Transverse colon (tissue), 4 donors: Measurements from ENCODE around the gene BIRC7. TPM values are rescaled to one million over a fixed set of nuclear protein-coding genes. Genes with fewer than 3 reads are reported as not detected.

Experiments used
- DNase-seq: peaks from one replicate; pipeline ENCODE4 v3.0.0-alpha.2; 2019
- H3K27ac ChIP-seq, 4 donors: fragments of 200-600 bp; sonication (generic); 2 replicates each; pipeline ENCODE4 v1.5.1; 2016 to 2018; ENCODE audit warnings: inconsistent platforms in 4 of 4
- H3K27me3 ChIP-seq: fragments of 200-600 bp; sonication (generic); 2 replicates; pipeline ENCODE4 v1.5.1; 2017; ENCODE audit warnings: inconsistent platforms
- H3K36me3 ChIP-seq, 4 donors: fragments of 200-600 bp; sonication (generic); 2 replicates each; pipeline ENCODE4 v1.5.1; 2017 to 2019; ENCODE audit warnings: inconsistent platforms in 4 of 4
- H3K4me1 ChIP-seq, 4 donors: fragments of 200-600 bp; sonication (generic); 2 replicates each; pipeline ENCODE4 v1.5.1; 2017 to 2020; ENCODE audit warnings: inconsistent platforms in 4 of 4
- H3K4me3 ChIP-seq, 4 donors: fragments of 200-600 bp; sonication (generic); 1 replicate in 1 of 4; 2 replicates in 3 of 4; pipeline versions ENCODE4 v1.5.1 to v1.6.1; 2017 to 2019; ENCODE audit warnings: inconsistent platforms in 4 of 4
- H3K9me3 ChIP-seq, 2 donors: fragments of 200-600 bp; sonication (generic); 2 replicates each; pipeline ENCODE4 v1.5.1; 2017 to 2019; ENCODE audit warnings: inconsistent platforms in 2 of 2
- EP300 ChIP-seq: sonication (generic); formaldehyde crosslinking; IDR thresholded peaks from one replicate; pipeline ENCODE4 v1.6.1; 2017; ENCODE audit warnings: antibody characterized with exemption, low read depth
- POLR2A ChIP-seq: fragments of 450-650 bp; IDR thresholded peaks from one replicate; pipeline ENCODE4 v1.6.1; 2016; ENCODE audit warnings: antibody characterized with exemption, mild to moderate bottlenecking, moderate library complexity
- POLR2AphosphoS5 ChIP-seq, 3 donors: sonication (generic); formaldehyde crosslinking; IDR thresholded peaks; one replicate each; pipeline ENCODE4 v1.6.1; 2016; ENCODE audit warnings: antibody characterized with exemption in 3 of 3
- WGBS, 2 donors: methylation state at CpG; one replicate each; pipeline ENCODE4 v1.1.5; 2018; ENCODE audit warnings: low coverage in 1 of 2; 5-methylcytosine and 5-hydroxymethylcytosine counted together
- in situ Hi-C, 4 donors: fragments of 200-750 bp; cut with MboI; loops; one replicate each; pipeline versions ENCODE4 v1.15.0 to v1.15.1; 2017; ENCODE audit warnings: low sequenced_read_pairs in 3 of 4, low pct_ligation_motif_present in 1 of 4, low pct_unique_long_range_greater_than_20kb in 1 of 4
- intact Hi-C: fragments of 100-400 bp; cut with DNase I; formaldehyde crosslinking; loops from one replicate; pipeline ENCODE4 v1.15.1; 2023; ENCODE audit warnings: low total_unique reads
- total RNA-seq, 4 donors: library from RNA; depleted of rRNA; stranded (reverse); fragments of >200 nt; gene quantifications; one replicate each; pipeline ENCODE4 v1.1.0, GENCODE V29; 2016
- TF ChIP-seq, protein P1 (sequence below), 5 experiments: fragments of 200-600 bp in 3 of 5; fragments of 450-650 bp in 2 of 5; sonication (generic) in 3 of 5; IDR thresholded peaks; 1 replicate in 2 of 5; 2 replicates in 3 of 5; pipeline ENCODE4 v1.5.1; 2016 to 2017; ENCODE audit warnings: antibody characterized with exemption in 5 of 5, inconsistent platforms in 3 of 5, mild to moderate bottlenecking in 2 of 5, moderate library complexity in 1 of 5

BIRC7 gene
- total RNA-seq, 4 donors from 2014 or later: 1.6 to 12.7 TPM; not detected in 2

- Histone ChIP-seq H3K27me3 (no peaks in the 10 kb centered on the region), H3K9me3 (no peaks in the 10 kb centered on the region), H3K36me3 (peaks cover 0 to 6% (median 0%) of the 10 kb centered on the region in 4 donors), H3K4me1 (peaks cover 13 to 27% (median 19%) of the 10 kb centered on the region in 4 donors), H3K27ac (peak overlapping the region; percentile 82 to 85 (median 84)), H3K4me3 (peak overlapping the region; percentile 93 to 100 (median 95))
- intact Hi-C loops: no loop called here
- in situ Hi-C loops: no loop called here
- DNase-seq: no peak
- TF ChIP-seq, protein P1, sequence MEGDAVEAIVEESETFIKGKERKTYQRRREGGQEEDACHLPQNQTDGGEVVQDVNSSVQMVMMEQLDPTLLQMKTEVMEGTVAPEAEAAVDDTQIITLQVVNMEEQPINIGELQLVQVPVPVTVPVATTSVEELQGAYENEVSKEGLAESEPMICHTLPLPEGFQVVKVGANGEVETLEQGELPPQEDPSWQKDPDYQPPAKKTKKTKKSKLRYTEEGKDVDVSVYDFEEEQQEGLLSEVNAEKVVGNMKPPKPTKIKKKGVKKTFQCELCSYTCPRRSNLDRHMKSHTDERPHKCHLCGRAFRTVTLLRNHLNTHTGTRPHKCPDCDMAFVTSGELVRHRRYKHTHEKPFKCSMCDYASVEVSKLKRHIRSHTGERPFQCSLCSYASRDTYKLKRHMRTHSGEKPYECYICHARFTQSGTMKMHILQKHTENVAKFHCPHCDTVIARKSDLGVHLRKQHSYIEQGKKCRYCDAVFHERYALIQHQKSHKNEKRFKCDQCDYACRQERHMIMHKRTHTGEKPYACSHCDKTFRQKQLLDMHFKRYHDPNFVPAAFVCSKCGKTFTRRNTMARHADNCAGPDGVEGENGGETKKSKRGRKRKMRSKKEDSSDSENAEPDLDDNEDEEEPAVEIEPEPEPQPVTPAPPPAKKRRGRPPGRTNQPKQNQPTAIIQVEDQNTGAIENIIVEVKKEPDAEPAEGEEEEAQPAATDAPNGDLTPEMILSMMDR (IDR thresholded peaks at IDR 0.05): no peak
- TF ChIP-seq POLR2A: no peak
- TF ChIP-seq POLR2AphosphoS5 (IDR thresholded peaks at IDR 0.05): no peak
- TF ChIP-seq EP300: no peak
- WGBS, 2 donors: 0% methylated on average over 3 to 30 of the region's 37 CpGs
Measured at GRCh38 chr20:63273059-63273579, 37.4 kb downstream of the BIRC7 start.

DNA sequence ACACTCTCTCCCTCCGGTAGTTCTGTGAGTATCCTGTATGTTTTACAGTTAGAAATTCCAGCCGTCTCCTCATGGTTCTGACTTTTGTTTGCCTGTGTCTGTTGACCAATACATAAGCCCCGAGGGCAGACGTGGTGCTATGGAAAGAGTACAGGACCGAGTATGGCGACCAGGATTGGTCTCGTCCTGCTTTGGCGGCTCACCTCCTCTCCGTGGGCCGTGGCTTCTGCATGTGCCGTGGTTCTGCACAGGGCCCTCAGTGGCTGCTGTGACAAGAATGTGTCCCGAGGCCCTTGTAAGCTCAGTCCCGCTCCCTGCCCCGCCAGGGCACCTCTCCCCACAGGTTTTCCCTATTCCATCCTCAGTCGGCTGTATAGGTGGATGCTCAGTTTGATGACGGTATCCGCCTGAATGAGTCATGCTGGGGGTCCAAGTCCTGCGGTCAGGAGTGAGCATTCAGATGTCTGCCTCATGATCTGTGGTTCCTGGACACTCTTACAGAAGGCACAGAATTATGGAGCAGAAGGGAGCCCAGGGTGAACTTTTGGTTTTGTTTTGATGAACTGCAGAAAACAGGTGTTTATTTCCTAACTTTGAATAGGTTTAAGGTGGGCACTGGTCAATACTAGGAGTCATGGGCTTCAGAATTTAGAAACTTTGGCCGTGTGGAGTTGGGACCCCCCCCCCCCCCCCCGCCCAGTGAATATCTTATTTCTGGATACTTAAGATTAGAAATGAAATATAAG is 38.1 kb downstream of the BIRC7 start:
- TF ChIP-seq, protein P1 (IDR thresholded peaks at IDR 0.05): no peak
- no peak for TF ChIP-seq EP300
- TF ChIP-seq POLR2A: no peak
- TF ChIP-seq POLR2AphosphoS5 (IDR thresholded peaks at IDR 0.05): no peak
- Histone ChIP-seq H3K4me3 (peak overlapping the region; percentile 93 to 100 (median 95)), H3K36me3 (peaks cover 0 to 10% (median 2%) of the 10 kb centered on the region in 4 donors), H3K27ac (peak overlapping the region in 3 of 4 donors; percentile 83 to 85 (median 85)), H3K27me3 (no peaks in the 10 kb centered on the region), H3K4me1 (peaks cover 13 to 27% (median 19%) of the 10 kb centered on the region in 4 donors), H3K9me3 (no peaks in the 10 kb centered on the region)
- WGBS, 2 donors: 26 to 34% methylated on average over 6 to 20 of the region's 20 CpGs
- DNase-seq: no peak
- intact Hi-C loops (no loop called here), in situ Hi-C loops (no loop called here)

- in situ Hi-C loops (no loop called here), intact Hi-C loops (no loop called here)
- Histone ChIP-seq H3K9me3 (no peaks in the 10 kb centered on the region), H3K27me3 (no peaks in the 10 kb centered on the region), H3K4me1 (peaks cover 13 to 27% (median 19%) of the 10 kb centered on the region in 4 donors), H3K4me3 (no peak overlapping the region), H3K27ac (no peak overlapping the region), H3K36me3 (peaks cover 0 to 17% (median 6%) of the 10 kb centered on the region in 4 donors)
- WGBS, 2 donors: 78 to 81% methylated on average over 6 to 17 of the region's 17 CpGs
- TF ChIP-seq POLR2AphosphoS5 (IDR thresholded peaks at IDR 0.05) (no peak), EP300 (no peak), POLR2A (no peak)
- TF ChIP-seq, protein P1 (IDR thresholded peaks at IDR 0.05): no peak
- DNase-seq: no peak
Measured at GRCh38 chr20:63274381-63275228, 38.9 kb downstream of the BIRC7 start.

DNA sequence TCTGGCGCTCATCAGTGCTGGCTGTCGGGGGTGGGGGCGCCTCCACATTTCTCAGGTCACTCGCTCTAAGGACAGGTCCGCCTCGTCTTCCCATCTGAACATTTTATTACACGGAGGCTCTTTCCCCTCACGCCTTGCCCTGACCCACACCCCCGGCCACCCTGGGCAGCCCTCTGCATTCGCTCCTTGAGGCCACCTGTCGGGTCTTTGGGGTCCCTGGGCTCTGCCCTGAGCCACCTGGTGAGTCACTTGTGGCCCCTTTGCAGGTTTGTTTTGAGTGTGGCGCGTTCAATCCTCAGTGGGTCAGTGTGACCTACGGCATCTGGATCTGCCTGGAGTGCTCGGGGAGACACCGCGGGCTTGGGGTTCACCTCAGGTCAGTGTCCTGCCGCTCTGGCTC is 40.1 kb downstream of the BIRC7 start:
- WGBS, 2 donors: 93 to 100% methylated on average over 2 to 18 of the region's 18 CpGs
- in situ Hi-C loops: no loop called here

More for the DNA sequence above, 40.1 kb downstream of the BIRC7 start:
- no peaks in the 10 kb centered on the region for H3K9me3 ChIP-seq
- intact Hi-C loops: no loop called here
- no peak overlapping the region for H3K4me3 ChIP-seq
- DNase-seq: no peak
- no peak overlapping the region for H3K27ac ChIP-seq
- H3K4me1 ChIP-seq: peaks cover 13 to 27% (median 19%) of the 10 kb centered on the region in 4 donors
- peaks cover 0 to 26% (median 10%) of the 10 kb centered on the region in 4 donors for H3K36me3 ChIP-seq
- TF ChIP-seq EP300 (no peak), POLR2AphosphoS5 (IDR thresholded peaks at IDR 0.05) (no peak), POLR2A (no peak)
- TF ChIP-seq, protein P1 (IDR thresholded peaks at IDR 0.05): no peak
- H3K27me3 ChIP-seq: no peaks in the 10 kb centered on the region
